GM12878 (cell line): Measurements from ENCODE around the gene PTPRF. TPM values are rescaled to one million over a fixed set of nuclear protein-coding genes. Genes with fewer than 3 reads are reported as not detected.

Source experiments
- ATAC-seq: fragments of 200-7000 bp; cut with Tn5 transposase; 3 replicates; pipeline ENCODE4 v1.9.1; 2020; ENCODE audit warnings: mild to moderate bottlenecking, moderate library complexity
- BruUV-seq: library from RNA; stranded (reverse); fragments of 400-500 nt; replicated peaks from 2 replicates; lab custom pipeline; 2021; lab: Mats Ljungman, UMichigan
- CTCF ChIA-PET: fragments of 300-600 bp; sonication (Branson Sonifier 250); formaldehyde crosslinking; extraction: SDS; loops from one replicate; lab custom pipeline; 2021; ENCODE audit warnings: inconsistent platforms; lab: Yijun Ruan, JAX
- POLR2A ChIA-PET: fragments of 350-600 bp; formaldehyde crosslinking; extraction: SDS; loops from one replicate; lab custom pipeline; 2021; ENCODE audit warnings: inconsistent platforms; lab: Charles Lee
- RAD21 ChIA-PET: fragments of 300-600 bp; sonication (Branson Sonifier 250); formaldehyde crosslinking; loops from one replicate; lab custom pipeline; 2023; ENCODE audit warnings: antibody characterized with exemption; ENCODE audit not compliant: unreplicated experiment; lab: Charles Lee
- SMC1A ChIA-PET: fragments of 300-600 bp; sonication (Branson Sonifier 250); formaldehyde crosslinking; loops from one replicate; lab custom pipeline; 2023; ENCODE audit not compliant: unreplicated experiment, uncharacterized antibody; lab: Charles Lee
- DNase-seq: peaks from one replicate; pipeline ENCODE4 v3.0.0-alpha.2; 2011; ENCODE audit warnings: low read depth, low spot score
- FAIRE-seq: peaks from 3 replicates; lab custom pipeline; 2011; peaks lifted over from hg19 to GRCh38; lab: Jason Lieb, UNC
- H2AFZ ChIP-seq: 2 replicates; pipeline ENCODE4 v1.6.0; 2011; ENCODE audit warnings: low read depth, low read length, control low read depth; ENCODE audit not compliant: control insufficient read depth
- H3K27ac ChIP-seq: 2 replicates; pipeline ENCODE4 v1.5.1; 2011; ENCODE audit warnings: control low read depth; ENCODE audit not compliant: control insufficient read depth, insufficient read depth
- H3K27me3 ChIP-seq, 2 experiments: replicated peaks in 1 of 2; 2 replicates each; pipeline versions ENCODE4 v1.6.0 to v1.6.1; 2011; ENCODE audit warnings: low read length in 1 of 2; ENCODE audit not compliant: control insufficient read depth in 2 of 2, insufficient read depth in 2 of 2
- H3K36me3 ChIP-seq, 2 experiments: 2 replicates each; pipeline ENCODE4 v1.5.1; 2011; ENCODE audit warnings: low read length in 1 of 2; ENCODE audit not compliant: control insufficient read depth in 2 of 2, insufficient read depth in 2 of 2
- H3K4me1 ChIP-seq: 2 replicates; pipeline ENCODE4 v1.6.1; 2011; ENCODE audit warnings: mild to moderate bottlenecking, low read length, moderate library complexity, mixed read lengths; ENCODE audit not compliant: control insufficient read depth, insufficient read depth
- H3K4me2 ChIP-seq: 2 replicates; pipeline ENCODE4 v1.6.0; 2011; ENCODE audit warnings: control low read depth; ENCODE audit not compliant: control insufficient read depth, insufficient read depth
- H3K4me3 ChIP-seq: fragments of 200-600 bp; sonication (generic); 2 replicates; pipeline ENCODE4 v1.5.1; 2016
- H3K79me2 ChIP-seq: 2 replicates; pipeline ENCODE4 v1.6.0; 2011; ENCODE audit warnings: low read length; ENCODE audit not compliant: control insufficient read depth, insufficient read depth
- H3K9ac ChIP-seq: 2 replicates; pipeline ENCODE4 v1.8.0; 2011; ENCODE audit warnings: low read length, control low read depth, mixed read lengths; ENCODE audit not compliant: control insufficient read depth, insufficient read depth
- H3K9me3 ChIP-seq: replicated peaks from 3 replicates; pipeline ENCODE4 v1.5.1; 2011; ENCODE audit warnings: mild to moderate bottlenecking, low read length; ENCODE audit not compliant: control insufficient read depth, insufficient read depth
- H4K20me1 ChIP-seq: 2 replicates; pipeline ENCODE4 v1.6.0; 2011; ENCODE audit not compliant: control insufficient read depth, insufficient read depth
- BMI1 ChIP-seq: fragments of 450-650 bp; IDR thresholded peaks from 2 replicates; pipeline ENCODE4 v1.6.1; 2016; ENCODE audit warnings: mild to moderate bottlenecking, moderate library complexity, borderline replicate concordance
- HDAC2 ChIP-seq: fragments of 200-600 bp; sonication (generic); IDR thresholded peaks from 2 replicates; pipeline ENCODE4 v1.6.1; 2017
- JUND ChIP-seq: IDR thresholded peaks from 2 replicates; pipeline ENCODE4 v1.6.1; 2012; ENCODE audit warnings: low read depth, mild to moderate bottlenecking, low read length, improper control_type of control experiment, moderate library complexity
- MEF2B ChIP-seq: fragments of 450-650 bp; IDR thresholded peaks from 2 replicates; pipeline ENCODE4 v1.6.1; 2018; ENCODE audit warnings: mild to moderate bottlenecking, moderate library complexity; ENCODE audit not compliant: partially characterized antibody, poor library complexity, severe bottlenecking
- MXI1 ChIP-seq: fragments of 150-350 bp; IDR thresholded peaks from 2 replicates; pipeline ENCODE4 v1.6.1; 2011; ENCODE audit warnings: low read depth, mild to moderate bottlenecking, inconsistent platforms, low read length, improper control_type of control experiment
- MYB ChIP-seq: fragments of 150-350 bp; IDR thresholded peaks from 2 replicates; pipeline ENCODE4 v1.6.1; 2014; ENCODE audit warnings: mild to moderate bottlenecking, low read depth, low read length, borderline replicate concordance
- NFYB ChIP-seq: IDR thresholded peaks from 2 replicates; pipeline ENCODE4 v1.6.1; 2011; ENCODE audit warnings: low read depth, mild to moderate bottlenecking, low read length, improper control_type of control experiment, moderate library complexity; ENCODE audit not compliant: insufficient read depth
- POLR2AphosphoS5 ChIP-seq: IDR thresholded peaks from 2 replicates; pipeline ENCODE4 v1.6.1; 2011; ENCODE audit warnings: mild to moderate bottlenecking, low read length, inconsistent platforms
- RBBP5 ChIP-seq: fragments of 200-600 bp; sonication (generic); conservative IDR thresholded peaks from 2 replicates; pipeline ENCODE4 v1.6.1; 2016
- RFX5 ChIP-seq: IDR thresholded peaks from 2 replicates; pipeline ENCODE4 v1.6.1; 2011; ENCODE audit warnings: low read depth, low read length, improper control_type of control experiment
- SMAD5 ChIP-seq: IDR thresholded peaks from 2 replicates; pipeline ENCODE4 v1.6.1; 2016; ENCODE audit warnings: antibody characterized with exemption, low read depth
- SUPT20H ChIP-seq: IDR thresholded peaks from 2 replicates; pipeline ENCODE4 v1.6.1; 2011; ENCODE audit warnings: low read depth, mild to moderate bottlenecking, low read length, moderate library complexity, borderline replicate concordance; ENCODE audit not compliant: control insufficient read depth
- YBX1 ChIP-seq: fragments of 450-650 bp; IDR thresholded peaks from 2 replicates; pipeline ENCODE4 v1.6.1; 2016; ENCODE audit warnings: antibody characterized with exemption
- ZSCAN29 ChIP-seq: fragments of 450-650 bp; IDR thresholded peaks from 2 replicates; pipeline ENCODE4 v1.6.1; 2017; ENCODE audit warnings: mild to moderate bottlenecking, moderate library complexity
- WGBS: methylation state at CpG from one replicate; pipeline ENCODE4 v1.1.6; 2016; ENCODE audit warnings: low lambda C conversion rate; ENCODE audit not compliant: insufficient replicate concordance, insufficient coverage; ENCODE audit errors: missing lambda C conversion rate; 5-methylcytosine and 5-hydroxymethylcytosine counted together
- in situ Hi-C: fragments of 300-500 bp; cut with MboI; formaldehyde crosslinking; loops from 9 replicates; pipeline ENCODE4 v1.14.3; 2018; ENCODE audit warnings: mixed read lengths
- intact Hi-C: fragments of 100-400 bp; cut with micrococcal nuclease; formaldehyde crosslinking; loops from one replicate; pipeline ENCODE4 v1.14.2; 2022; ENCODE audit not compliant: unreplicated experiment
- polyA plus RNA-seq, 11 experiments: library from polyadenylated mRNA; depleted of rRNA in 4 of 11; unstranded in 6 of 11; stranded (reverse) in 5 of 11; fragments of >200 nt; fragmentation: Nextera tagmentation in 4 of 11; fragmentation: Illumina TruSeq in 1 of 11; extraction: Ambion mirVana in 4 of 11; extraction: Trizol in 1 of 11; gene quantifications; 1 replicate in 1 of 11; 2 replicates in 10 of 11; pipeline versions ENCODE4 v1.2.1 to v1.2.3, GENCODE V29; 2011 to 2016; ENCODE audit warnings: inconsistent platforms in 2 of 11, missing spikeins in 2 of 11, low read depth in 1 of 11
- total RNA-seq, 4 experiments: library from RNA; depleted of rRNA in 3 of 4; stranded (reverse); fragments of >200 nt in 3 of 4; fragmentation: Illumina TruSeq in 1 of 4; extraction: Trizol in 1 of 4; gene quantifications; 2 replicates each; pipeline versions ENCODE4 v1.2.1 to v1.2.3, GENCODE V29; 2013 to 2021
- TF ChIP-seq, protein P1 (sequence below): fragments of 450-650 bp; IDR thresholded peaks from 2 replicates; pipeline ENCODE4 v1.6.1; 2017; ENCODE audit warnings: mild to moderate bottlenecking
- TF ChIP-seq, protein P2 (sequence below): fragments of 450-650 bp; formaldehyde crosslinking; IDR thresholded peaks from 2 replicates; pipeline ENCODE4 v1.4.0; 2020; ENCODE audit warnings: mild to moderate bottlenecking, moderate library complexity

PTPRF gene
- total and polyA plus RNA-seq, 10 of the 15 experiments (the other 5 are each of a cell fraction or from before 2014, with no cell fraction given), result 0.04 to 2.6 (median 0.32) TPM

DNA sequence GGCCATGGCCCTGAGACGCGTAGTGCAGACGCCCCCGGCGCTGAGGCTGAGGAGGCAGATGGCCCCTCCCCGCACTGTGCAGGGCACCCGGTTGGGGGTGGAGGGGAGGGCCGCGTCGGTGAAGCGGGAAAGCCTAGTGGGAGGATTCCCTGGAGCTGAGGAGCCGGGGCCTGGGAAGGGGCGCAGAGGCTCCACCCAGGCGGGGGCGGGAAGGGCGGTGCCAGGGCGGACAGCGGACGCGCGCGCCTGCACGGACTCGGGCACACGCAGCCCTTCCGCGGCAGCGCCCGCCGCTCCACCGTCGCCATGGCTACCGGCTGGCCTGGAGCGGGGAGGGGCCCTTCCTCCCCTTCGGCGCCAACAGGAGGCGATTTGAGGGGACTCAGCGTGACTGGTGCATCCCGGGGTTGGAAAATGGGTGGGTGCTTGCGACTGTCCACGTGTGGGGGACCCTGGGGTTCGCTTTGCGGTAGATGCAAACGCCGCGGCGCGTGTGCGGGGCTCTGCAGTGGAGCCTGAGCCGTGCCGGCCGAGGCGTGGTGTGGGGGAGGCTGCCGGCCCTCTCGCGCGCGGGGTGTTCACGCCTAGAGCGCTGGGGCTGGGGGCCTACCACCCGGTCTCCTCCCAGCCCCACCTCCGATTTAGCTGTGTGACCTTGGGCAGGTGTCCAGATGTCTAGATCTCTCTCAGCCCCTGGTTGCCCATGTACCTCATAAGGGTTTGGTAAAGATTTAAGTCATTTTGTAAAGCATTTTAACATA, 35.1 kb downstream of the PTPRF start (continued):
- TF ChIP-seq RBBP5, result no peak
- TF ChIP-seq YBX1, result no peak
- no peak for TF ChIP-seq HDAC2
- no peak for TF ChIP-seq SMAD5
- no peak for TF ChIP-seq ZSCAN29
- peak; percentile 74 for TF ChIP-seq BMI1
- 0 out of 2 replicates have a peak, but pooled peaks have one; percentile 39 for TF ChIP-seq MXI1
- TF ChIP-seq, protein P1, sequence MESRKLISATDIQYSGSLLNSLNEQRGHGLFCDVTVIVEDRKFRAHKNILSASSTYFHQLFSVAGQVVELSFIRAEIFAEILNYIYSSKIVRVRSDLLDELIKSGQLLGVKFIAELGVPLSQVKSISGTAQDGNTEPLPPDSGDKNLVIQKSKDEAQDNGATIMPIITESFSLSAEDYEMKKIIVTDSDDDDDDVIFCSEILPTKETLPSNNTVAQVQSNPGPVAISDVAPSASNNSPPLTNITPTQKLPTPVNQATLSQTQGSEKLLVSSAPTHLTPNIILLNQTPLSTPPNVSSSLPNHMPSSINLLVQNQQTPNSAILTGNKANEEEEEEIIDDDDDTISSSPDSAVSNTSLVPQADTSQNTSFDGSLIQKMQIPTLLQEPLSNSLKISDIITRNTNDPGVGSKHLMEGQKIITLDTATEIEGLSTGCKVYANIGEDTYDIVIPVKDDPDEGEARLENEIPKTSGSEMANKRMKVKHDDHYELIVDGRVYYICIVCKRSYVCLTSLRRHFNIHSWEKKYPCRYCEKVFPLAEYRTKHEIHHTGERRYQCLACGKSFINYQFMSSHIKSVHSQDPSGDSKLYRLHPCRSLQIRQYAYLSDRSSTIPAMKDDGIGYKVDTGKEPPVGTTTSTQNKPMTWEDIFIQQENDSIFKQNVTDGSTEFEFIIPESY, result peak; percentile 67; the same call in 1 of the 2 replicates

DNA sequence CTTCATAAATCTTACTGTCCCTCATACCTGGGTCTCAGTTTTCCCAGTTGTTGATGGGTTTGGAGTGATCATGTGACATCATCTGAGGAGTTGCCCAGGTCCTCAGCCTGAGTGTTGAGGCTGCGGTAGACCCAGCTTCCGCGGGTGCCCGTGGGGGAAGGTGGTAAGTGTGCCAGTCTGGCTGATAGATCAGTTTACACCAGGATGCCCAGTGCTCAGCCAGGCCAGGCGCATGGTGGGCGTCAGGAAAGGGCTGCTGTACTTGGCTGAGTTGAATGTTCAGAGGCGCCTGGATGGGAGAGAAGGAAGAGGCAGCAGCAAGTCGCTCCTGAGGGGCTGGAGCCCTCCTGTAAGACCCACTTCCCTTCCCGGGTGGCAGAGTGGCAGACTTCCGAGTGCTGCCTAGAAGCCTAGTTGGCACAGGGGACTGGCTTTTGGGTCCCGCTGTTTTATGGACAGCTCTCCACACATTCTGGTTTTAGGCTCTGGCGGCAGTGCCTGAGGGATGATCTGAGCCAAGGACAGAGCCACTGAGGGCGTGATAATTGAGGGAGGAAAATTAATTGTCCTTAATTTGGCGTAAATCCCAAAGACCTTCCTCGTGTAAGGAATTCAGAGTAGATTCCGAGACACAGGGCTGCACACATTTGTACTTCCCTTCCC, 35.8 kb downstream of the PTPRF start:
- H3K4me3 ChIP-seq, result no peak overlapping the region
- H2AFZ ChIP-seq, result no peak overlapping the region
- H3K9me3 ChIP-seq, result no peaks in the 10 kb centered on the region
- peaks cover 3% of the 10 kb centered on the region; the same call in 1 of the 2 replicates for H3K4me1 ChIP-seq
- no peak overlapping the region for H3K27ac ChIP-seq
- WGBS, result 76% methylated on average over 16 of the region's 16 CpGs
- no TSS peak for BruUV-seq
- no peak for ATAC-seq
- H3K27me3 ChIP-seq, result peaks cover 0 to 4% of the 10 kb centered on the region in 2 experiments; a peak in 2 of 4 replicates
- CTCF ChIA-PET, result no interaction called here
- no peak for FAIRE-seq
- no peaks in the 10 kb centered on the region for H4K20me1 ChIP-seq
- in situ Hi-C loops (no loop called here), intact Hi-C loops (no loop called here)
- SMC1A ChIA-PET, result no interaction called here
- DNase-seq, result no peak
- H3K4me2 ChIP-seq, result peak overlapping the region; percentile 18; the same call in 1 of the 2 replicates
- no peaks in the 10 kb centered on the region for H3K79me2 ChIP-seq
- H3K9ac ChIP-seq, result no peak overlapping the region
- POLR2A ChIA-PET, result no interaction called here
- RAD21 ChIA-PET, result no interaction called here
- no peaks in the 10 kb centered on the region for H3K36me3 ChIP-seq
- TF ChIP-seq JUND (no peak), MEF2B (no peak), NFYB (no peak), SUPT20H (no peak), RFX5 (no peak), MYB (no peak), POLR2AphosphoS5 (no peak)
- TF ChIP-seq, protein P2, sequence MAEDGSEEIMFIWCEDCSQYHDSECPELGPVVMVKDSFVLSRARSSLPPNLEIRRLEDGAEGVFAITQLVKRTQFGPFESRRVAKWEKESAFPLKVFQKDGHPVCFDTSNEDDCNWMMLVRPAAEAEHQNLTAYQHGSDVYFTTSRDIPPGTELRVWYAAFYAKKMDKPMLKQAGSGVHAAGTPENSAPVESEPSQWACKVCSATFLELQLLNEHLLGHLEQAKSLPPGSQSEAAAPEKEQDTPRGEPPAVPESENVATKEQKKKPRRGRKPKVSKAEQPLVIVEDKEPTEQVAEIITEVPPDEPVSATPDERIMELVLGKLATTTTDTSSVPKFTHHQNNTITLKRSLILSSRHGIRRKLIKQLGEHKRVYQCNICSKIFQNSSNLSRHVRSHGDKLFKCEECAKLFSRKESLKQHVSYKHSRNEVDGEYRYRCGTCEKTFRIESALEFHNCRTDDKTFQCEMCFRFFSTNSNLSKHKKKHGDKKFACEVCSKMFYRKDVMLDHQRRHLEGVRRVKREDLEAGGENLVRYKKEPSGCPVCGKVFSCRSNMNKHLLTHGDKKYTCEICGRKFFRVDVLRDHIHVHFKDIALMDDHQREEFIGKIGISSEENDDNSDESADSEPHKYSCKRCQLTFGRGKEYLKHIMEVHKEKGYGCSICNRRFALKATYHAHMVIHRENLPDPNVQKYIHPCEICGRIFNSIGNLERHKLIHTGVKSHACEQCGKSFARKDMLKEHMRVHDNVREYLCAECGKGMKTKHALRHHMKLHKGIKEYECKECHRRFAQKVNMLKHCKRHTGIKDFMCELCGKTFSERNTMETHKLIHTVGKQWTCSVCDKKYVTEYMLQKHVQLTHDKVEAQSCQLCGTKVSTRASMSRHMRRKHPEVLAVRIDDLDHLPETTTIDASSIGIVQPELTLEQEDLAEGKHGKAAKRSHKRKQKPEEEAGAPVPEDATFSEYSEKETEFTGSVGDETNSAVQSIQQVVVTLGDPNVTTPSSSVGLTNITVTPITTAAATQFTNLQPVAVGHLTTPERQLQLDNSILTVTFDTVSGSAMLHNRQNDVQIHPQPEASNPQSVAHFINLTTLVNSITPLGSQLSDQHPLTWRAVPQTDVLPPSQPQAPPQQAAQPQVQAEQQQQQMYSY (CRISPR knock-in tag), result no peak
